ENCODE measurements around the gene RTCA.
"Not testable (repeated sequence)": the region's sequence is repeated elsewhere in the genome, so short reads cannot be mapped to it uniquely, and the experiment has no call there.

The RTCA gene

DNA sequence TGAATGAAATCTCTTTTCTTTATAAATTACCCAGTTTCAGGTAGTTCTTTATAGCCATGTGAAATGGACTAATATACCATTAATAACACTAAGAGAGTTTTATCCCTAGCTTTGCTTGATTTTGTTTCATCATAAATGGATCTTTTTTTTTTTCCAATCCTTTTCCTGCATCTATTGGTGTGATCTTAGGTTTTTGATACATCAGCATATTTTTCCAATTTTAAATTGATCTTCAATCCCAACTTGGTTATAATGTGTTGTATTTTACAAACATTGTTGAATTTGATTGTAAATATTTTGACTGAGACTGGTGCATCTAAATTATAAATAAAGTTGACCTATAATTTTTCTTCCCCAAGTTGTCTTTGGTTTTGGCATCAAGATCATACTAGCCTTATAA, 4.3 kb upstream of the RTCA start:
- no peak for DNase-seq

DNA sequence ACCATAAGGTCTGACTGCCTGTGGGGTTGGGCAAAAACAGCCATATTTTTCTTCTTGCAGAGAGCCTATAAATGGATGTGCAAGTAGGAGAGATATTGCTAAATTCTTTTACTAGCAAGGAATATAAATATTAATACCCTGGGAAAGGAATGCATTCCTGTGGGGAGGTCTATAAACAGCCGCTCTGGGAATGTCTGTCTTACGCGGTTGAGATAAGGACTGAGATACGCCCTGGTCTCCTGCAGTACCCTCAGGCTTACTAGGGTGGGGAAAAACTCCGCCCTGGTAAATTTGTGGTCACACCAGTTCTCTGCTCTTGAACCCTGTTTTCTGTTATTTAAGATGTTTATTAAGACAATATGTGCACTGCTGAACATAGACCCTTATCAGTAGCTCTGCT, 1.9 kb upstream of the RTCA start:
- DNase-seq = not testable (repeated sequence)

DNA sequence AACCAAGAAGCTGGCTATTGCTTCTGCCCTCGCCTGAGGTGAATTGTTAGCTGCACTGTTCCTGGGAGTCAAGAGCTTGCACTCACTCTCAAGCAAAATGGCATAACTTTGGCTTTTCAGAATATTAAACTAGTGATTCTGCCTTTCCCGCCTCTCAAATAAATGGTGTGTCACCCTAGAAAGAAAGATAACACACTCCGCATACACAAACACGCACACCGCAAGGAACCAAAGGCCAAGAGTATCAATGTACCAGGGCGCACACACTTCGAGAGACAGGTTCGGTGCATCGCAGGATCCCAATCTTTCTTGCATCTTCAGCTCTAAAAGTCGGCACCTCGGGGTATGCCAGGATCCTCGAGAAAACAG, 470 bp upstream of the RTCA start:
- DNase-seq = no peak

DNA sequence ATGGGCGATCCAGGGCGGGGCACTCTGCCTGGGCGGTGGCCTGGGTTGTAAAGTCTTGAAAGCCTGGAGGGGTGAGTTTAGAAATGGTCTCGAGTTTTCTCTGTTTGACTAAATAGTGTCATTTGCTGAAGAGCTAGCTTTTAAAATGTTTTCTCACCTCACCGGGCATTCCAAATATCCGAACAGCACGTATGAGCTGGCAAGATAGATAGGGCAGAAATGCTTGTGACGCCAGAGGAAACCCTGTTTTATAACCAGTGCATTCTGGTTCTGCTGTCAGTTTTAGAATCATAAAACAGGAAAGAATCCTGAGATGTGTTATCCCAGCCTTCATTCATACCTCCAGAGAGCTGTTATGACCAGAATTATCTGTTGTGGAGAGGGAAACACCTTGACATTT, 725 bp downstream of the RTCA start:
- DNase-seq = no peak

DNA sequence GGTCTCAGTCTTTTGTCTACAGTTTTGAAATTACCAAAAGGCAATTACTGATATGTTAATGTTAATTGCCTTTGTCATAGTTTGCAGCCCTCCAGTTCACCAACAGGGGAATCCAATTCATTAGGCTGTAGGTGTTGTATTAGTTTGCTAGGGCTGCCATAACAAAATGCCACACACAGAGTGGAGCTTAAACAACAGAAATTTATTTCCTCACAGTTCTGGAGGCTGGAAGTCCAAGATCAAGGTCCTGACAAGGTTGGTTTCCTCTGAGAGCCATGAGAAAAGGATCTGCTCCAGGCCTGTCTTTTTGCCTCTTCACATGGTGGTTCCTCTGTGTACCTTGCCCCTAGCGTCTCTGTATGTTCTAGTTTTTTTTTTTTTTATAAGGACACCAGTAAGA, 1.3 kb downstream of the RTCA start:
- no peak for DNase-seq

DNA sequence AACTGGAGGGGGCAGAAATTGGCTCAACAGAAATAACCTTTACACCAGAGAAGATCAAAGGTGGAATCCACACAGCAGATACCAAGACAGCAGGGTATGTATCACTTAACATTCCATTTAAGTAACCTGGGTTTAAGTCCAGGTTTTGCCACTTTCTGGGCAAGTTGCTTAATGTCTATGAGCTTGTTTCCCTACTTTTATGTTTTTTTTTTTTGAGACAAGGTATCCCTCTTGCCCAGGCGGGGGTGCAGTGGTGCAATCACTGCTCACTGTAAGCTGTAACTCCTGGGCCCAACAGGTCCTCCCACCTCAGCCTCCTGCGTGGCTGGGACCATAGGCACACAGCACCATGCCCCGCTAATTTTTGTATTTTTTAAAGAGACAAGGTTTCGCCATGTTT, 2.2 kb downstream of the RTCA start:
- DNase-seq = no peak

DNA sequence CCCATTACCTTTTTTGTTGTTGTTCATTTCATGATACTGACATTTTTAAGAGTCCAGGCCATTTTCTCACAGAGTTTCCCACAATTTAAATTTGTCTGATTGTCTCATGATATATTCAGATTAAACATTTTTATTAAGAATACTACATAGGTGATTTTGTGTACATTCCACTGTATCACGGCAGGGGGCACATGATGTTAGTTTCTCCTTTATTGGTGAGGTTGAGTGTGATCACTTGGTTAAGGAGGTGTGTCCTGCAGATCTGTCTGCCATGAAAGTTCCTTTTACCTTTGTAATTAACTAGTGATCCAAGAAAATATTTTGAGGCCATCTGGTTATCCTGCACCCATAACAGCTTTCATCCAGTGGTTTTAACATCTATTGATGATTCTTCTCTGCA, 11.8 kb downstream of the RTCA start:
- no peak for DNase-seq

DNA sequence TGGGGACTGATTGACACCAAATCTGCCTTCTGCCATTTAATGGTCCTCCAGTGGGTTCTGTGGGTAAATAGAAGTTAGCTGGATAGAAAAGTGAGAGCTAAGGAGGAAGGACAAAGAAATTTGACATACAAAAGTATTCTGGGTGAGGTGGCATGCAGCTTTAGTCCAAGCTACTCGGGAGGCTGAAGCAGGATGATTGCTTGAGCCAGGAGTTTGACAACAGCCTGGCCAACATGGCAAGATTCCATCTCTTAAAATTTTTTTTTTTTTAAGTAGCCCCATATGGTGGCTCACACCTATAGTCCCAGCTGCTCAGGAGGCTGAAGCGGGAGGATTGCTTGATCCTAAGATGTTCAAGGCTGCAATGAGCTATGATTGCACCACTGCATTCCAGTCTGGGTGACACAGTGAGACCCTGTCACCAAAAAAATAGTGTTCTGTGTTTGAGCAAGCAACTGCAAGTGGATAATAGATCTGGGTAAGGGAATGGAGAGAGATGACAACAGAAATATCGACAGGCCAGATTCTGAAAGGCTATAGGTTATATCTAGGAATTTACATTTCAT, 13.4 kb downstream of the RTCA start:
- no peak for DNase-seq

DNA sequence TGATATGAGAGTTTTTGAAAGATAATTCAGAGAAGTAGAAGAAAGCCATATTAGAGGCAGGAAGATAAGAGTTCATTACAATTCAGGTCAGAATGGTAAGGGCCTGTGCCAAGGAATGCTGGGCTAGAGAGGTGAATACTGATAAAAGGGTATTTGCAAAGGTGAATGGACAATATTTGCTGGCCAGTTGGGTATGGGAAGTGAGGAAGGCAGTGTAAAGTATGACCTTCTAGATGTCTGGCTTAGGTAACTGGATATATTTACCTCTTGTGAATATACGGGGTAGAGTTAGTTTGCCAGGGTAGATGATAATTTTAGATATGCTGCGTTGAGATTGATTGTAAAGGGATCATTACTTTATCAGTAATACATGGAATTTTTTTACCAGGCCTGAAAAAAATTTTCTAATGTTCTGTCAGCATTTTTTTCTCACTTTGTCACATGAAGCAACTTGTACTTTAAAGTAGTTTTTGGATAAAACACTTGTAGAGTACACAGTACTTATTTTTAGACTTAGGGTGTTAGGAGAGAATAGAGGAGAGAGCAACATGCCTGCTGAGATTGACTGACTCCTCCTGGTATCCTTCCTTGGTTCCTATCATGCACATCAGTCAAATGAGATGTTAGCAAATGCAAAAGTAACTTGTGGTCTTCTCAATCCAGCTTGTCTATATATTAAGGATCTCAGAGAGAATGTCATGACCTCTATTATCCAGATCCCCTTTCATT, 14.1 kb downstream of the RTCA start:
- DNase-seq = no peak

DNA sequence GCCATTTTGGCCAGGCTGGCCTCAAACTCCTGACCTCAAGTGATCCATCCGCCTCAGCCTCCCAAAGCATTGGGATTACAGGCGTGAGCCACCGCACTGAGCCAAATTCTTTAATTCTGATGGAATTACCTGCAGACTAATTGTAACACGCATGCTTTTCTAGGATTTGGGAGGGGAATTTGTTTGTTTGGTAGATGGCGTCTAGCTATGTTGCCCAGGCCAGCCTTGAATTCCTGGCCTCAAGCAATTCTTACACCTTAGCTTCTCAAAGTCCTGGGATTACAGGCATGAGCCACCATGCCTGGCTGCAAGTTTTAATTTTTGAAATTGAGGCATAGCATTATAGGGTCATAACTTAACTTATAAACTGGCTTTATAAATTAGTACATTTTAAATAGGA, 18.6 kb downstream of the RTCA start:
- no peak for DNase-seq

DNA sequence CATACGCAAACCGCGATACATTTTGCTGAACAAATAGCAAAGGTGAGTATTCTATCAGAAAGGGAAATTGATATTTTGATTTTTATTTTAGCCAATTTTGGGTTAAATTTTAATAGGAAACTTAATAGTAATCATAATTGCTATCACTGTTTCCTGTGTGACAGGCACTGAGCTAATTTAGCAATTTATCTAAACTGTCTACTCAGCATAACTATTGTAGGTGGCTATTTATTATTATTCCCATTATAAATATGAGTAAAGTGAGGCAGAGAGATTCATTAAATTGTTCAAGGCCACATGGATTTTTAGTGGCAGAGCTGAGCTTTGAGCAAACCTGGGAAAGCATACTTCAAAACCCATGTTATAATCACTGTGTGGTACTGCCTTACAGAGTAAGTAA, 21.1 kb downstream of the RTCA start:
- DNase-seq = no peak

DNA sequence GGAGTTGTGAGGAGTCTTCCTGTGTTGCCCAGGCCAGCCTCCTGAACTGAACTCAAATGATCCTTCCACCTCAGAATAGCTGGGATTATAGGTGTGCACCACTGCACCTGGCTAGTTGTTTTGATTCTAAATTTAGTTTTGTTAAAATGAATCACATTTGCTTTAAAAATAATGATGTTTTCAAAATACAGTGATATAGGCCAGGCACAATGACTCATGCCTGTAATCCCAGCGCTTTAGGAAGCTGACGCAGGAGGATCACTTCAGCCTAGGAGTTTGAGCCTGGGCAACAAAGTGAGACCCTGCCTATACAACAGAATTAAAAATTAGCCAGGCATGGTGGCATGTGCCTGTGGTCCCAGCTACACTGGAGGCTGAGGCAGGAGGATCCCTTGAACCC, 24.3 kb downstream of the RTCA start:
- no peak for DNase-seq

DNA sequence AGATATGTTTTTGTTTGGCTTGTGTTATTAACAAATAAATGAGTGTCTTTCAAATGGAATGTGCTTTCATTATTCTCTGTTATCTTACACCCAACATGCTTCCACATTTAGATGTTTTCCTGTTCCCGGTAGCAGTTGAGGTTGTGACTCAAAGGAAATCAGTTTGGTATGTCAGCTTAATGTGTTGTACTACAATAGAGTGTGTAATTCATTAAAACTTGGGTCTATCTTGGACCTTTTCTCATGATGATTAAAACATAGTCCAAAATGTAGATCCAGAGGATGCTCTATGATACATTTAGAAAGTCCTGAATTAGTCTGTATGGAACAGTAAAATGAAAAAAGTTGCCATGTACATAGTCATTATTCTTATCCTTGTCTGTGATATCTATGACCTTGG, 26.7 kb downstream of the RTCA start:
- no peak for DNase-seq

DNA sequence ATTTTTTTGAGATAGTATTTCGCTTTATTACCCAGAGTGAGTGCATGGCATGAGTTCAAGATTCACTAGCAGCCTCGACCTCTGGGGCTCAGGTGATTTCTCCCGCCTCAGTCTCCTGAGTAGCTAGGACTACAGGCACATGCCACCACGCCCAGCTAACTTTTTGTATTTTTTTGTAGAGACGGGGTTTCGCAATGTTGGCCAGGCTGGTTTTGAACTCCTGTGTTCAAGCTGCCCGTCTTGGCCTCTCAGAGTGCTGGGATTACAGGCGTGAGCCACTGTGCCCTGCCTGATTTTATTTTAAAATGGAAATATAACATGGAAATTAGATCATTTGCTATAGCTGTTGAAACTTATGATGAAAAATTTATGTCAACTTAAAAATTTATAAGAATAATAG, 30.1 kb downstream of the RTCA start:
- no peak for DNase-seq

DNA sequence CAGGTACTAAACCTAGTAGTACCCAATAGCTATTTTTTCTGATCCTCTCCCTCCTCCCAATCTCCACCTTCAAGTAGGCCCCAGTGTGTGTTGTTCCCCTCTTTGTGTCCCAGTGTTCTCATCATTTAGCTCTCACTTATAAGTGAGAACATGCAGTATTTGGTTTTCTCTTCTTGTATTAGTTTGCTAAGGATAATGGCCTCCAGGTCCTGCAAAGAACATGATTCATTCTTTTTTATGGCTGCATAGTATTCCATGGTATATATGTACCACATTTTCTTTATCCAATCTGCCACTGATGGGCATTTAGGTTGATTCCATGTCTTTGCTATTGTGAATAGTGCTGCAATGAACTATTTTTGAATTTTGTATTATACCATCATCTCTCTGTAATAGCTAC, 31.0 kb downstream of the RTCA start:
- not testable (repeated sequence) for DNase-seq

DNA sequence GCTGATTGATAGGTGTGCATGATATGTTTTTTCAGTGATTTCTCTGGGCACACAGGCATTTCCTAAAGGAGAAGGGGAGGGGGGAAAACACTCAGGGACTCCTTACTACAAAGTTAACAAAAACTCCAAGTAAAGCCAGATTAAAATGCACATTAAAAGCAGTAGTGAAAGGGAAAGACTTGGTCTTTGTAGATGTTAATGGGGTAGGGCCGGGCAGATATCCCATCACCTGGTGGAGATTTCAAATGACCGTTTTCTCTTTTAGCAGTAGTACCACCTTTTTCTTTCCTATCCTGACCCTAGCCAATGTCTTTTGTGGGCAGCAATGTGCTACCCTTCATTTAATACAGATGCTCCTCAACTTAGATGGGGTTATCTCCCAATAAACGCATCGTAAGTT, 32.5 kb downstream of the RTCA start:
- DNase-seq = no peak

DNA sequence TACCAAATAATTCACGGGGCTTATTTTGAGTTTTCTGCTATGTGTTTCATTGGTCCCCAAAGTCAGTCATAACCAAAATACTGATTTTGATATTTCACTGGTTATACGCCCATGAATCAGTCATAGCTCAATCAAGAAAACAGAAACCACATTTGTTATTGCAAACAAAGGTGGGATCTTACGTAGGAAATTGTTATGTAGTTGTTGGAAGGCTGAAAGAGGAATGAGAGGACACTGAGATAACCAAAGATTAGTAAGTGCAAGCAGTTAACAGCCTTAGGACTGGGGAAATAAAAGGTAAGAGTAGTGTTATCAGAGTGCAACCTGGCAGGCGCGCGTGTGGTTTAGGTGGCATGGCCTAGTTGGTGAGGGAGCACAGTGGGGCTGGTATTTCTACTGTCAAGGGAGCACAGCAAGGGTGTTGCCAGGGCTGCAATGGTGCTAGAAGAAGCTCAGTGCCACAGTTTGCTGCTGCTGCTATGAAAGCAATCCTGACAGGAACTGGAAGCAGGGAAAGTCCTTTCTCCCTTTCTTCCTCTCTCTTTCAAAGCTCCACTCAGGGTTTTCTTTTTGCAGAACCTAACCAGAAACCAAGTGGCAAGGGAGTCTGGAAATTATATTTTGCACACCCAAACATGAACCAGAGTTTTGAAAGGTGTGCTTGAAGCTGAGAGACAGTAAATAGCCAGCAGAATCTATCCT, 33.7 kb downstream of the RTCA start:
- DNase-seq = no peak

DNA sequence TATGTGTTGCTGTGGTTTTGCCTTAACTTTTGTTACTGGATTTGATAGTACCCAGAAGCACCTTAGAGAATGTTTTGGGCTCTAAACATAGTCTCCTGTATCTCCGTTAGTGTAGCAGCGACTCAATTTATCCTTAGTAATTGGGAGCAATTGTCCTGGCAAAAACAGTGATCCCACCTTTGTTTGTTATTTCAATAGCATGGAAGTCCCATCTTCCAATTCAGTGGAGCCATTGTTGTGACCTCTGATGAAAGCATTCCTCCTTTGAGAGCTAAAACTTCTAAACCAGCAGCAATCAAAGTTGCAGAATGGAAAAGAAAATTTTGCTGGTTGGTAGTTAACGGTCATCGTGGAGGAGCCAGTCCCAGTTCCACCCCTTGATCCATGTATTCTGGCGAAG, 34.7 kb downstream of the RTCA start:
- DNase-seq = no peak

DNA sequence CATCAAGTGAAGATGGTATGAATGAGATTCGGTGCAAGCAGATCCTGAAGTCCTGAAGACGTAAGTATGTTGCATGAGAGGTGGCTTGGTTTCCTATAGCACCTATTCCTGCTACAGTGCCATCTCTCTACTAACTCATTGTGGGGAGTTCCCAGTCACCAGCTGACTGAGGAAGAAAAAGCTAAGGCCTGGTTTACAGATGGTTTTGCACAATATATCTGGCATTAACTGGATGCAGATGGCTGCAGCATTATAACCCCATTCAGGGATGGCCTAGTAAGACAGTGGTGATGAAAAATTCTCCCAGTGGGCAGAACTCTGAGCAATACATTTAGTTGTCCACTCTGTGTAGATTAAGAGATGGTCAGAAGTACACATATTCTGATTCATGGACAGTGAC, 36.7 kb downstream of the RTCA start:
- DNase-seq = no peak

DNA sequence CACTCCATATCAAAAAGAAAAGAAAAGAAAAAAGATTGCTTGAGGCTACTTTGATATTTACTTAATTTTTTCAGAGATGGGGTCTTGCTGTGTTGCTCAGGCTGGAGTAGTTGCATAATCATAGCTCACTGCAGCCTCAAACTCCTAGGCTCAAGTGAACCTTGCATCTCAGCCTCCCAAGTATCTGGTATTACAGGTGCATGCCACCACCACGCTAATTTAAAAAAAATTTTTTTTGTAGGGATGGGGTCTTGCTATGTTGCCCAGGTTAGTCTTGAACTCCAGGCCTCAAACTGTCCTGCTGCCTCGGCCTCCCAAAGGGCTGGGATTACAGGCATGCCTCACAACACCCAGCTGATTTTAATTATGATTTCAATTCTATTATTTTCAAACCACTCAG, 38.2 kb downstream of the RTCA start:
- DNase-seq = no peak

DNA sequence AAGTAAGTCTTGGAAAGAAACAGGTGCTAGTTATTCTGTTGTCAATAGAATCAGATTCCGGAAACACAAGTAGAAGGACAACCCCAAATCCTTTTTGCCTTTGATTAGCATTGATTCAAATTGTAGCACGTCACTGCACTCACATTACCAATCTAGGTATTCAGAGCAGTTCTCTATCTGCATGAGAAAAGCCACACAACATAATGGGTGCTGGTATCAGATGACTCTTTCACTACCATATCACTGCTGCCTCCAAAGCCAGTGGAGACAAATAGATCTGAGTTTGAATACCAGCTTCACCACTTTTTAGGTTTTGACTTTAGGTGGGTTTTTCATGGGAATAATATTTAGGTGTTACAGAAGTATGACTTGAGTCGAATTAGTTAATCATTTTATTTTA, 38.9 kb downstream of the RTCA start:
- DNase-seq = no peak

DNA sequence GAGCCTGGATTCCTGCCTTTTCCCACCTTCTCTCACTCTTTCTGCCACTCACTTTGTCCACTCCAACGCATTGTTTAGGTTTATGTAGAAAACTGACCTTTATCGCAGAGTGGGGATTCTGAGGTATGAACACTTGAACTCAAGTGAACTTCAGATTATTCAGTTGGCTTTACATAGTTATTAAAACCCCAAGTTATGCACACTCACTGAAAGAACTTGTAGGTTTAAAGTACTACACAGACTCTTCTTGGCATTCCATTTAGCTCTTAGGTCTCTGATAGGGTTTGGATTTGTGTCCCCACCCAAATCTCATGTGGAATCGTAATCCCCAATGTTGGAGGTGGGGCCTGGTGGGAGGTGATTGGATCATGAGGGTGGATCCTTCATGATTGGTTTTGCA, 39.9 kb downstream of the RTCA start:
- no peak for DNase-seq

DNA sequence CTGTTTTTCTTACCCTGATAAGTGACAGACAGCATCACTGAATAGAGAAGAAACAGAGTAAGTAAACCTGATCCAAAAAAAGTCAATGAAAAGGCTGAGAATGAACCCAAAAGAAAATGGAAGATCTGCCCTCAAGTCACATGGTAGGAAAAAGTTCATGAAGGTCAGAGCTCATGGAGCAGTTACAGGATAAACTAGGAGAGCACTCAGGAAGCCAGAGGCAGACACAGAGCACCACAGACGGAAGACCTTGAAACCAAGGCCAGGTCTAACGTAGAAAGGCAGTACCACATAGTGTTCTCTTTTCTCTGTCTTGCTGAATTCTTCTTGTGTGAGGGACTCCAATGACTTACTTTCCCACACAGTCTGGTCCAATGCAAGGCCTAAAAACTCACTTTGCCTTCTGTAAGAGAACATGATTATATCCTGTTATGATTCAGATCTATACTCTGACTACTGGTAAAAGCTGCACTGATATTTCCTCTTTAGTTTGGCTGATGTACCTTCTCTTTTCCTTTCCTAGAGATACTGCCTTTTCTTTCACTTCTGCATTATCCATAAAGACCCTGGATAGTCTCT, 40.8 kb downstream of the RTCA start:
- no peak for DNase-seq

DNA sequence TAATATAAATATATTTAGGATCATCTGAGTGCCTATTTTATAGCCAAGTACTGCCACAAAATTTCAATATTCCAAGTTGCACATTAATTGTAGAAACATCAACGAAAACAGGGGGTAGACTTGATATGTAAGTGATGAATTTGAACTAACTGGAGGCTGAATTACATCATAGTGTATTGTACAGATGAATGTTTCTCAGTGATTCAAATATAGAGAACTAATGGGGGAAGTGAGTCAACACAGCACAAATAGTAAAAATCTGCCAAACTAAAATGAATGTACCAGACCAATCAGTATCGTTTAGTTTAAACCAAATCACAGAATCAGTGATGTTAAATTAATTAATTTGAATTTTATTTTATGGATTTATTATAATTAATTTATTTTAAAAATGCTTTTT, 42.8 kb downstream of the RTCA start:
- DNase-seq = no peak
